ENCODE data around the gene CXCL17. TPM values are rescaled to one million over a fixed set of nuclear protein-coding genes. Genes with fewer than 3 reads are reported as not detected.

The CXCL17 gene
- total RNA-seq, 4 donors from 2014 or later, result not detected

GRCh38 chr19:42480335-42481095 is 37.8 kb upstream of the CXCL17 start:
- intact Hi-C loops (cut with DNase I; ENCODE audit: low total_unique reads), result no loop called here
- Histone ChIP-seq H3K27me3 (no peaks in the 10 kb centered on the region), H3K27ac (no peak overlapping the region), H3K9me3 (no peaks in the 10 kb centered on the region), H3K4me3 (no peak overlapping the region), H3K4me1 (no peaks in the 10 kb centered on the region), H3K36me3 (no peaks in the 10 kb centered on the region)
- no peak for DNase-seq
- no peak for TF ChIP-seq CTCF (IDR thresholded peaks at IDR 0.05)
- TF ChIP-seq POLR2A (IDR thresholded peaks at IDR 0.05), result no peak

- no peak for DNase-seq
- Histone ChIP-seq H3K4me3 (no peak overlapping the region), H3K27ac (no peak overlapping the region), H3K4me1 (no peaks in the 10 kb centered on the region), H3K9me3 (no peaks in the 10 kb centered on the region), H3K36me3 (no peaks in the 10 kb centered on the region), H3K27me3 (no peaks in the 10 kb centered on the region)
- intact Hi-C loops (cut with DNase I; ENCODE audit: low total_unique reads), result no loop called here
- no peak for TF ChIP-seq POLR2A (IDR thresholded peaks at IDR 0.05)
- TF ChIP-seq CTCF (IDR thresholded peaks at IDR 0.05), result no peak
These were observed 37.0 kb upstream of the CXCL17 start for GRCh38 chr19:42479736-42480135.

GRCh38 chr19:42478765-42479311 is 36.1 kb upstream of the CXCL17 start:
- intact Hi-C loops (cut with DNase I; ENCODE audit: low total_unique reads), result no loop called here
- no peaks in the 10 kb centered on the region for H3K4me1 ChIP-seq
- H3K27me3 ChIP-seq, result no peaks in the 10 kb centered on the region
- TF ChIP-seq CTCF (IDR thresholded peaks at IDR 0.05), result no peak
- no peak for TF ChIP-seq POLR2A (IDR thresholded peaks at IDR 0.05)
- H3K36me3 ChIP-seq, result no peaks in the 10 kb centered on the region
- no peaks in the 10 kb centered on the region for H3K9me3 ChIP-seq
- DNase-seq, result no peak
- no peak overlapping the region for H3K4me3 ChIP-seq
- no peak overlapping the region for H3K27ac ChIP-seq

GRCh38 chr19:42477933-42478332 is 35.2 kb upstream of the CXCL17 start:
- intact Hi-C loops (cut with DNase I; ENCODE audit: low total_unique reads), result no loop called here
- H3K4me3 ChIP-seq, result no peak overlapping the region
- no peaks in the 10 kb centered on the region for H3K27me3 ChIP-seq
- H3K27ac ChIP-seq, result no peak overlapping the region
- no peaks in the 10 kb centered on the region for H3K36me3 ChIP-seq
- no peak for DNase-seq
- no peak for TF ChIP-seq POLR2A (IDR thresholded peaks at IDR 0.05)
- TF ChIP-seq CTCF (IDR thresholded peaks at IDR 0.05), result no peak
- no peaks in the 10 kb centered on the region for H3K4me1 ChIP-seq
- H3K9me3 ChIP-seq, result no peaks in the 10 kb centered on the region

DNA sequence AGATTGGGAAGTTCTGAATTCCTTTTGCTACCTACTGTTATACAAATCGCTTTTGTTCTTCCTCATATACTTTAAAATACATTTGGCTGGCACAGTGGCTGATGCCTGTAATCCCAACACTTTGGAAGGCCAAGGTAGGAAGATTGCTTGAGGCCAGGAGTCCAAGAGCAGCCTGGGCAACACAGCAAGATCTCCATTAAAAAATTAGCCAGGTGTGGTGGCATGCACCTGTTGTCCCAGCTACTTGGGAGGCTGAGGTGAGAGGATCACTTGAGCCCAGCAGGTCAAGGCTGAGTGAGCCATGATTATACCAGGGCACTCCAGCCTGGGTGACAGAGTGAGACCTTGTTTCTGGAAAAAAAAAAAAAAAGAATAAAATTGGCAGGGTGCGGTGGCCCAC is 34.4 kb upstream of the CXCL17 start:
- H3K27ac ChIP-seq, result no peak overlapping the region
- H3K4me1 ChIP-seq, result no peaks in the 10 kb centered on the region
- intact Hi-C loops (cut with DNase I; ENCODE audit: low total_unique reads), result no loop called here

More for the DNA sequence above, 34.4 kb upstream of the CXCL17 start:
- DNase-seq, result no peak
- no peaks in the 10 kb centered on the region for H3K9me3 ChIP-seq
- no peak overlapping the region for H3K4me3 ChIP-seq
- no peaks in the 10 kb centered on the region for H3K36me3 ChIP-seq
- H3K27me3 ChIP-seq, result no peaks in the 10 kb centered on the region
- TF ChIP-seq CTCF (IDR thresholded peaks at IDR 0.05), result no peak
- TF ChIP-seq POLR2A (IDR thresholded peaks at IDR 0.05), result no peak

All from uterus (tissue), 4 donors.